ENCODE data around the gene CEP20.

Gene CEP20

GRCh38 chr16:15827709-15828343, 60.6 kb downstream of the CEP20 start:
- no peak for DNase-seq

GRCh38 chr16:15827299-15827698, 61.1 kb downstream of the CEP20 start:
- DNase-seq, result no peak

GRCh38 chr16:15825750-15826305, 62.6 kb downstream of the CEP20 start:
- no peak for DNase-seq

- no peak for DNase-seq
Observed at GRCh38 chr16:15822957-15823356, 65.4 kb downstream of the CEP20 start.

DNA sequence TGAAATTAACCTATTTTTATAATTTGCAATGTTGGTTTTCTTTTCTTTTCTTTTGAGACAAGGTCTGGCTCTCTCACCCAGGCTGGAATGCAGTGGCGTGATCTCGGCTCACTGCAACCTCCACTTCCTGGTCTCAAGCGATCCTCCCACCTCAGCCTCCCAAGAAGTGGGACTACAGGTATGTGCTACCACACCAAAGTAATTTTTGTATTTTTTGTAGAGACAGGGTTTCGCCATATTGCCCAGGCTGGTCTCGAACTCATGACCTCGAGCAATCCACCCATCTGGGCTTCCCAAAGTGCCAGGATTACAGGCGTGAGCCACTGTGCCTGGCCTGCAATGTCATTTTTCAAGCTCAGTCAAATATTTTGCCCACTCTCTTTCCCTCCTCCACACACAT, 67.6 kb downstream of the CEP20 start:
- no peak for DNase-seq

DNA sequence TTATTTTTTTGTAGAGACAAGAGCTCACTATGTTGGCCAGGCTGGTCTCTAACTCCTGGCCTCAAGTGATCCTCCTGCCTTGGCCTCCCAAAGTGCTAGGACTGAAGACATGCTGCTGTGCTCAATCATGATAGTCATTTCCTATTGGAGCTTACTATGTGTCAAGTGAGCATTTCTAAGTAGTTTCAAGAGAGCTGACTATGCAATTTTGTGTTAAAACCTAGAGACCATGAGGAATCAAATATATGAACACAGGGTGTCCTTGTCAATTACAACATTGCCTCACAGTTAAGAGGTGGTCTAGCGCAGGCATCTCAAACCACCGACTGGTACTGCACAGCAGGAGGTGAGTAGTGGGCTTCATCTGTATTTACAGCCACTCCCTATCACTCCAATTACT, 69.4 kb downstream of the CEP20 start:
- no peak for DNase-seq

GRCh38 chr16:15817446-15817845, 71.0 kb downstream of the CEP20 start:
- DNase-seq, result no peak

- no peak for DNase-seq
Observed at GRCh38 chr16:15816228-15816627, 72.2 kb downstream of the CEP20 start.
